Gastroesophageal sphincter (tissue), 2 donors: Measurements from ENCODE around the gene PEAK1.

Experiments used
- POLR2A ChIP-seq, 2 donors: fragments of 450-650 bp; IDR thresholded peaks; one replicate each; pipeline ENCODE4 v1.6.1; 2017; ENCODE audit warnings: antibody characterized with exemption in 2 of 2, mild to moderate bottlenecking in 2 of 2, moderate library complexity in 1 of 2
- POLR2AphosphoS5 ChIP-seq: sonication (generic); formaldehyde crosslinking; IDR thresholded peaks from one replicate; pipeline ENCODE4 v1.6.1; 2017; ENCODE audit warnings: antibody characterized with exemption

GRCh38 chr15:77083381-77084160 is 336.3 kb downstream of the PEAK1 start:
- no peak for TF ChIP-seq POLR2AphosphoS5
- no peak for TF ChIP-seq POLR2A (IDR thresholded peaks at IDR 0.05)
